ENCODE measurements around the gene RNF214.
A peak's percentile ranks its signal among the peaks of the same experiment; 100 is the strongest.
"Not testable (repeated sequence)": the region's sequence is repeated elsewhere in the genome, so short reads cannot be mapped to it uniquely, and the experiment has no call there.

The RNF214 gene

GRCh38 chr11:117313091-117313490 is 80.6 kb downstream of the RNF214 start:
- DNase-seq (ENCODE audit: low read depth in 4 of 4, low spot score in 1 of 4) = no peak

GRCh38 chr11:117313828-117314768 is 81.6 kb downstream of the RNF214 start:
- no peak for DNase-seq (ENCODE audit: low read depth in 4 of 4, low spot score in 1 of 4)

- no peak for DNase-seq (ENCODE audit: low read depth in 4 of 4, low spot score in 1 of 4)
Measured at GRCh38 chr11:117314840-117315239, 82.4 kb downstream of the RNF214 start.

- DNase-seq (ENCODE audit: low read depth in 4 of 4, low spot score in 1 of 4) = peak in 1 of 4 experiments; percentile 9
Measured at GRCh38 chr11:117315285-117316196, 83.1 kb downstream of the RNF214 start.

DNA sequence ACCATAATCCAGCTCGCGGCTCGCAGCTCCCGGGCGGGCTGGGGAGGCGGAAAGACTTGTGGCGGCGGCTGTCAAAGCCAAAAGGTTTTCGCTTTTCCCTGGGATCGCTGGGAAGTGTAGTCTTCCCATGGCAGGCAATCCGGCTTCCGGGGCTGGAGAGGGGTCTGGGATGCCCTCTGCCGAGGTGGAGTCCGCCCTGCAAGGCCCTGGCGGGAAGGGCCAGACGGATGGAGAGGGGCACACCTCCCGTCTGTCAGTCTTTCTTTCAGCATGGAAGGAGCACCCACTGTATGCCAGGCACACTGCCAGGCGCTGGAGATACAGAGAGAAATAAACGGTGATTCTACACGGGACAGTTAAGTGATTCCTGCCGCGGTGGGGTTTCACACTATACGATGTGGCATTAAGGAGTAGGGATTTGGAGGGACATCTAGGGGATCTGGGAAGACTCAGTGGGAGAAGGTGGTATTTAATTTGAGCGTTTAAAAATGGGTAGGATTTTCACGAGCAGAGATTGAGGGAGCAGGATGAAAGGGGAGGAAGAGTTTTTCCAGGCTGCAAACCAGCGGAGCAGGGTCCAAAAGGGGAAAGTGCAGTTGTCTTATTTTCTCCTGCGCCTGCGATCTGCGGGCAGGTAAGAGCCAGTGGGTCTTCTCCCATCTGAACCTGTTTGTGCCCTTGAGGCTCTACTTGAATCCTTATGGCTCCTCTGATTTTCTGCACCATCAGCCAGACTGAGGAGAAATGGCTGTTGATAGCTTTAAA is 83.9 kb downstream of the RNF214 start, which contains the start of gene BACE1:
TSS of gene BACE1 (minus strand) at position 60 of the 765 bp plus-strand sequence. CDS start 461 bp downstream, outside the sequence.
- no peak for DNase-seq (ENCODE audit: low read depth in 4 of 4, low spot score in 1 of 4)

DNA sequence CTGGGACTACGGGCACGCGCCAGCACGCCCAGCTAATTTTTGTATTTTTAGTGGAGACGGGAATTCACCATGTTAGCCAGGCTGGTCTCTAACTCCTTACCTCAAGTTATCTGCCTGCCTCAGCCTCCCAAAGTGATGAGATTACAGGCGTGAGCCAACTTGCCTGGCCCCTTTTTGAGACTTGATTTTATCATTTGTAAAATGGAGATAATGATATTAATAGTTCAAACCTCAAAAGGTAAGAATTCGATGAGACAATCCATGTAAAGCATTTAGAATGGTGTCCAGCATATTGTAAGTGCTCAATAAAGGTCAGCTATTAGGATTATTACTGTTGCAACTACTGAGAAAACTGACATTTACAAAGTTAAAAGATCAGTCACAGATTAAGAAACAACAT is 86.3 kb downstream of the RNF214 start:
- DNase-seq (ENCODE audit: low read depth in 4 of 4, low spot score in 1 of 4) = no peak

DNA sequence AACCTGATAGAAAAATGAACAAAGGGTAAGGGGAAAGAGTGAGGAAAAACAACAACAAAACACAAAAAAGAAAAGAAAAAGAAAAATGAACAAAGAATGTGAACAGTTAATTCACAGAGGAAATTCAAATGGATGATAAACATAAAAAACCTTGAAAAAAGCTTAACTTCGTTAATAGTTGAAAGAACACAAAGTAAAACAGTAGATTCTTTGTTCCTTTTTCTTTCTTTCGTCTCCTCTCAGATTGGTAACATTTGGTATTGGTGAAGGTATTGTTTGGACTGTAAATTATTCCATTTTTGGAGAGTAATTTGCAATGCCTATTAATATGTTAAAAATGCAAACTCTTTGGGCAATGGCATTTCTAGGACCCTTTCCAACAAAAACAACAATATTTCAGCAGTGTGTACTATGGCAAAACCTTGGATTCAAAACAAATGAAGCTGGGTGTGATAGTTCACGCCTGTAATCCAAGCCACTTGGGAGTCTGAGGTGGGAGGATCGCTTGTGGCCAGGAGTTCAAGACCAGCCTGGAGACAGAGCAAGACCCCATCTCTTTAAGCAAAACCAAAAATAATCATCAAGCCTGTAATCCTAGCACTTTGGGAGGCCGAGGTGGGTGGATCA is 86.9 kb downstream of the RNF214 start:
- DNase-seq (ENCODE audit: low read depth in 4 of 4, low spot score in 1 of 4) = no peak

DNA sequence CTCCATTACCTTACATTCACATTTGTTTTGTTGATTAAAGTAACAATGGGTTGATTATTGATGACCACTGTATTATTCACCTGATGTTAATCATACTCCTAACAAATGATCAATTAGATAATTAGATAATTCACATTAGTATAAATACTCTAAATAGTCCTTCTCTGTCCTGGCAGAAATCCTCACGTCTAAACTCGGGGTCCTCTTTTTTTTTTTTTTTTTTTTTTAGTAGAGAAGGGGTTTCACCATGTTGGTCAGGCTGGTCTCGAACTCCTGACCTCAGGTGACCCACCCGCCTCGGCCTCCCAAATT is 94.7 kb downstream of the RNF214 start:
- not testable (repeated sequence) for DNase-seq (ENCODE audit: low read depth in 4 of 4, low spot score in 1 of 4)

DNA sequence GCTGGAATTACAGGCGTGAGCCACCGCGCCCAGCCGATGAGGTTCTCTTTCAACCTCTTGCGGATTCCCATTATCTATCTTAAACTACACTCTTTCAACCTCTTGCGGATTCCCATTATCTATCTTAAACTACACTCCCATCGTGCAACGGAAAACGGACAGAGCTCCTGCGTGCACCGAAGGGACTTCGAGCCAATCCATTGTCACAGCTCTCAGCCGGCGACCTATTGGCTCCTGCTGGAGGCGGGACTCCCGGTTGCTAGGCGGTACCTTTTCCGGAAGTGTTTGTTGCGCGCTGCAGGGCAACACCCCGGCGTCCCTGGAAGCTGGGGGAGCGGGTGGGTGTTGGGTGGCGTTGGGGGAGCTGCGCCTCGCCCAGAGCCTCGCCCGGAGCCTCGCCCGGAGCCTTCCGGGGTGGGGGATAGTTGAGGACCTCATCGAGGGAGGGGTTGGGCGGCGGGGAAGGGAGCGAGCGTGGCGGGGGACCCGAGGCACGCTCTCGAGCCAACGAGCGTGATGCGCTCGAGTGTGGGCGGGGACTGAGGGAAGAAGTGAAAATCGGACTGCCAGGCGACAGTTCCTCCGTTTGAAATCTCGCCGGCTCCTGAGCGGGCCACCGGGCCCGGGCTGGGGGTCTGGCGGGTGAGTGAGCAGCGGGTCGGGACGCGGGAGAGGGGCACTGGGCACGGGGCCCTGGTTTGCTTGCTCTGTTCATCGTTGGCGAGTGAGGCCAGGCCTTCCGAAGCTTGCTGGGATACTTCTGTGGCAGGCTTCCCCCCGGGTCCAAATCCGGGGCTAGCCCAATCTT is 95.3 kb downstream of the RNF214 start, which contains the start of gene CEP164:
TSS of gene CEP164 (plus strand) at position 288 of the 808 bp plus-strand sequence. CDS start 10,733 bp downstream, outside the sequence.
- DNase-seq (ENCODE audit: low read depth in 4 of 4, low spot score in 1 of 4) = peak; percentile 75 to 90 (median 88)

- no peak for DNase-seq (ENCODE audit: low read depth in 4 of 4, low spot score in 1 of 4)
Measured at GRCh38 chr11:117328375-117329010, 96.0 kb downstream of the RNF214 start.

DNA sequence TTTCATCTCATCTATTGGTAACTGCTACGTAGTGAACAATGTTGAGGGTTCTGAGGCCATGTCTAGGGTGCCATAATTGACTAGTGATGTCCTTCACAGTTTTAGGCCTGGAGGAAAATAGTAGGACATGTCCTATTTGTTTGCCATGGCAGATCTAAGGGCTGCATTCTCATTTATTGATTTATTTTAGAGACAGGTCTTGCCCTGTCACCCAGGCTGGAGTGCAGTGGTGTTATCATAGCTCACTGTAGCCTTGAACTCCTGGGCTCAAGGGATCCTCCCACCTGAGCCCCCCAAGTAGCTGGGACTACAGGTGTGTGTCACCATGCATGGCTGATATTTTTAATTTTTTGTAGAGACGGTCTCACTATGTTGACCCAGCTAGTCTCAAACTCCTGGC is 100.4 kb downstream of the RNF214 start:
- no peak for DNase-seq (ENCODE audit: low read depth in 4 of 4, low spot score in 1 of 4)

GRCh38 chr11:117333917-117334316 is 101.4 kb downstream of the RNF214 start:
- no peak for DNase-seq (ENCODE audit: low read depth in 4 of 4, low spot score in 1 of 4)

DNA sequence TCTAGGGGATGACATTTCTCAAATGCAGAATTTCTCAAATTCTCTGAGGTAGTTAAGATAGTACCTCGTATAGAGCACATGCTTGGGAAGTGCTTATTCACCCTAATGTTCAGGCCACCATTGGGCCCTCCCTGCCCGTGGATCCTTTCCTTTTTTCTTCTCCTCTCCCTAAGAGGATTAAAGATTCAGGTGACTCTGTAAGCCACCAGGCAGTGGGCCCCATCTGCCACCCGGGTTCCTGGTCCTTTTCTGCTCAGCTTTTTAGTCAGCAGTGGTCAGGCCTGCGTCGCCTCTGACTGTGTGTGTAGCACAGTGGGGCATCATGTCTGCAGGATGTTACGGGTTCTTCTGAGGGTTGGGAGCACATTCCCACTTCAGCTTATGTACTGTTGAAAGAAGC is 102.4 kb downstream of the RNF214 start:
- no peak for DNase-seq (ENCODE audit: low read depth in 4 of 4, low spot score in 1 of 4)

DNA sequence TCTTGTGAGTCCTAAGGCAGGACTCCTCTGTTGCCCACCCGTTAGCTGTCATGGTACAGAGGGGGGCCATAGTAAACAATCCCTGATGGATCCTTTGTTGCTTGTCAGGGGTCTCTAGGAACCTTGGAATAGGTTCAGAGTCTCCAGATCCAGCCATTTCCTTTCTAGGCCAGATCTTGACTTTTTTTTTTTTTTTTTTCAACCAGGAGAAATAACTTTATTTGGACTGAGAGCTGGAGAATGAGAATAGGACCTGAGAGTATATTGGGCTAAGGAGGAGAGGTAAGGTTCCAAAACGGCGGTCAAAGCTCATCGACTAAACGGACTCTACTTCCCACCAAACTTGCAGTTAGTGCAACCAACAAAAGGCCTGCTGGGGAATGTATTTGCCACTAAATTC is 102.9 kb downstream of the RNF214 start:
- no peak for DNase-seq (ENCODE audit: low read depth in 4 of 4, low spot score in 1 of 4)
